H7 (cell line): ENCODE measurements around the gene UBLCP1. TPM values are rescaled to one million over a fixed set of nuclear protein-coding genes. Genes with fewer than 3 reads are reported as not detected.
"Not testable (repeated sequence)": the region's sequence is repeated elsewhere in the genome, so short reads cannot be mapped to it uniquely, and the experiment has no call there.

ENCODE experiments used
- DNase-seq: peaks from one replicate; pipeline ENCODE4 v3.0.0; 2012
- H3K27me3 ChIP-seq: 2 replicates; pipeline ENCODE4 v1.6.0; 2011; ENCODE audit warnings: mild to moderate bottlenecking, low read length; ENCODE audit not compliant: control insufficient read depth, insufficient read depth
- H3K36me3 ChIP-seq: replicated peaks from 2 replicates; pipeline ENCODE4 v1.5.1; 2011; ENCODE audit warnings: low read length; ENCODE audit not compliant: control insufficient read depth, insufficient read depth
- H3K4me3 ChIP-seq: 2 replicates; pipeline ENCODE4 v1.5.1; 2011; ENCODE audit warnings: low read depth, mild to moderate bottlenecking, control low read depth, low read length, moderate library complexity; ENCODE audit not compliant: insufficient read depth
- total RNA-seq: library from RNA; depleted of rRNA; stranded (reverse); fragments of >200 nt; shearing (Covaris generic); gene quantifications from 2 replicates; pipeline ENCODE4 v1.2.3, GENCODE V29; 2014

The UBLCP1 gene
- total RNA-seq, 1 experiment from 2014 or later: 36.0 TPM

DNA sequence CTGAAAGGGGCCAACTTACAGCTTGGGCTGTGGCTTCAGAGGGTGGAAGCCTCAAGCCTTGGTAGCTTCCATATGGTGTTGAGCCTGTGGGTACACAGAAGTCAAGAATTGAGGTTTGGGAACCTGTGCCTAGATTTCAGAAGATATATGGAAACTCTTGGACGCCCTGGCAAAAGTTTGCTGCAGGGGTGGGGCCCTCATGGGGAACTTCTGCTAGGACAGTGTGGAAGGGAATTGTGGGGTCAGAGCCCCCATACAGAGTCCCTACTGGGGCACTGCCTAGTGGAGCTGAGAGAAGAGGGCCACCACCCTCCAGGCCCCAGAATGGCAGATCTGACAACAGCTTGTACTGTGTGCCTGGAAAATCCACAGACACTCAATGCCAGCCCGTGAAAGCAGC lies 3.7 kb downstream of the UBLCP1 start:
- DNase-seq, H3K4me3 ChIP-seq, H3K36me3 ChIP-seq, H3K27me3 ChIP-seq: not testable (repeated sequence)

DNA sequence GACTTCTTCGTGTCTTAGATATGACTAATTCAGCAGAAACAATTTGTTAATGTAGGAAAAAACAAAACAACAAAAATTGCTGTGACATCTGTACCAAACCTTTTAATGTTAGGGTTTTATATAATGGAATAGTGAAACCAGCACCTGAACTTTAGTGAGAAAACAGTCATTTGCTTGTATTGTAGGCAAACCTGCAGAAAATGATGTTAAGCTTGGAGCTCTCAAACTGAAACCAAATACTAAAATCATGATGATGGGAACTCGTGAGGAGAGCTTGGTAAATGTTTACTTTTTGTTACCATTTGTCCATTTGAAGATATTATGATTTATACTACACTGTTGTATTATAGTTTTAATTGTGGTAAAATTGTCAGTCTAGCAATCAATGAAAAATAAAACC lies 6.6 kb downstream of the UBLCP1 start:
- DNase-seq: no peak
- H3K36me3 ChIP-seq: peaks cover 3% of the 10 kb centered on the region
- no peaks in the 10 kb centered on the region for H3K27me3 ChIP-seq
- no peak overlapping the region for H3K4me3 ChIP-seq

DNA sequence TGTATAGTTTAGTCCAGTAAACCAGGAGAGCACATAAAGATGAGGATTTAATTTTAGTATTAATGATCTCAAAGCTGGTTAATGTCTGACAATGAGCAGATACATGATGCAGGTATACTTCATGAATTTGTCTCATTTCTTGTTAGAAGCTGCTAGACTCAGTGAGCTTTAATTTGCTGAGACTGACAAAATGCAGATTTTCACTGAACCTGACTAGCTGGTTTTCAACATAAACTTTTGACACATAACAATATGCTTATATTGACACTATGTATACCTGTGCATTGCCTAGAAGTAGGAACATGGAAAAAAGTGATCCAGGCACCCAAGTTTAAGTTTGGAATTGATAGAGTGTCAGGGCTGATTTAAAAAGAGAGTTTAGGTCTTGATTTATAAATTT lies 10.8 kb downstream of the UBLCP1 start:
- no peak for DNase-seq
- no peaks in the 10 kb centered on the region for H3K27me3 ChIP-seq
- H3K4me3 ChIP-seq: no peak overlapping the region
- peaks cover 1% of the 10 kb centered on the region; the same call in 1 of the 2 replicates for H3K36me3 ChIP-seq

DNA sequence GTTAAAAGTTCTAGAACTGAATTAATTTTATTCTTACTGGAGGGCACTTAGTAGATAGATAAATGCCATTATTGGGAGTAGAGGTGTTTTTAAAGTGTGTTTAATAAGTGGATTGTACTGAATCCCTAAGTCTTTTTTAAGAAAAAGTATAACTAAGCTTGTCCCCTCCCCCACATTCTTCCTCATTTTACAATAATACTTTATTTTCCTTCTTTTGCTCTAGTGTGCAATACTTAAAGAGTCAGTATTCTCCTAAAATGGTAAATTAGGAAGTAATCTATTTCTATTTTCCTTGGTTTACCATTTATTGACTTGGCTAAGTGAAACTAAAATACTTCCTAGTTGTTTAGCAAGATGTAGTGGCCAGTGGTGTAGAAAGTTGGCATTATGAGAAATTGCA lies 11.6 kb downstream of the UBLCP1 start:
- peaks cover under 1% of the 10 kb centered on the region; the same call in 1 of the 2 replicates for H3K36me3 ChIP-seq
- DNase-seq: no peak
- no peak overlapping the region for H3K4me3 ChIP-seq
- H3K27me3 ChIP-seq: no peaks in the 10 kb centered on the region

DNA sequence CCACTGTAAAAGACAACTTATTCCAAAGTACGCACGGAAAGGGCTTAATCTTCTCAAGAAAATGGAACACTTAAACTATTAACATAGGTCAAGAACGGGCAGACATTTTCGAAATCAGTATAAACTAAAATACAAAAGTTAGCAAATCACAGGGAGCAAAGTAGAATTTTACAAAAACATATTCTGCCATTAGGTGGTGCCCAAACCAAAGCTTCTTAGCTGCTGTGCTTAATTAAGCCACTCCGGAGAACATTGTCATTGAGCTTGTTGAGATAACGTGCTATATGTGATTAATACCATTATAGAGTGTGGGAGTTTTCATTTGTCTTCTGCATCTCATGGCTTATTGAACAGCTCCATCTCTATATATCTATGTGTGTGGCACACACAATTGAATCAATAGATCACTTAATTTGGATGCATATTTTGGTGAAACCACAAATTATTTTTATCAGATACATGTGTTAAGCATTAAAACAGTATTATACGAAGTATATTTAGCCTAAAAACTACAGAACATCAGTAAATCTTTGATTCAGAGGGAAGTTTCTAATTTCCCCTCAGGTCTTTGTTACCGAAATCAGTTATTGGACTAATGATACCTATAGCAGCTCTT lies 23.4 kb downstream of the UBLCP1 start:
- DNase-seq: peak; percentile 42
- no peak overlapping the region for H3K4me3 ChIP-seq
- no peaks in the 10 kb centered on the region; the same call in 1 of the 2 replicates for H3K36me3 ChIP-seq

DNA sequence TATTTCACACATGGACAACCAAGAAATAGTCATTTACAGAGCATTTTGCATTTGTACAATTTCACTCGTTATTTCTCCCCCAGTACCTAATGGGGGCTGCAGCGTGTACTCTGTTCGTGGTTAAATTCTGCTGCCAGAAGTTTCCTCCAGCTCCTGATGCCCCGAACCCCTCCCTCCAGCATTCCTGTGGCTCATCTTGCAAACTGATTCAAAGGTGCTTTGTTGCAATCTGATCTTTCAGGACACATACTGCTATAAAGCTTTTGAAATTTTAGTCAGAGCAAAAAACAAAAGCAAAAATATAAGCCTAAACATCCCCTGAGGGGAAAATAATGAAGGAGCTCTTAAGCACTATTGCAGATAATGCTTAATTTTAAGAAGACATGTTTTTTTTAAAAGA lies 27.7 kb downstream of the UBLCP1 start:
- H3K4me3 ChIP-seq: no peak overlapping the region
- DNase-seq: no peak
- no peaks in the 10 kb centered on the region for H3K36me3 ChIP-seq
- no peaks in the 10 kb centered on the region for H3K27me3 ChIP-seq

More for the DNA sequence above, 23.4 kb downstream of the UBLCP1 start:
- no peaks in the 10 kb centered on the region for H3K27me3 ChIP-seq

DNA sequence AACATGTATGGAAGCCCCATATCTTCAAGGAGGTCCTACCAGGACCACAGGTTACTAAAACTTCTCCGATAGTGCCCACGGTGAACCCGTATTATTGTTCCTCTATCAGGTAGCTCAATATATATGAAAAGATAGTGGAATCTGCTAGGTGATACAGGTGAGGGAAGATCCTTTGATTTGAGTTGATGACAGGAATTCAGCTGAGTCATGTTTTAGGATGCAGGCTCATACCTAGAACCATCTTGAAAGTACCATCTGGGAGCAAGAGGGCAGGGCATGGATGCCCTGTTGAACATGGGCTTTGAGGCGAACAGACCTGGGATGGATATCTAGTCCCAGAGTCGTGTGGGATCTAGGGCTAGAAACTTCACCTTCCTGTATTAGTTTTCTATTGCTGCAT lies 31.8 kb downstream of the UBLCP1 start:
- H3K36me3 ChIP-seq: no peaks in the 10 kb centered on the region
- H3K4me3 ChIP-seq: no peak overlapping the region
- no peaks in the 10 kb centered on the region for H3K27me3 ChIP-seq
- no peak for DNase-seq

DNA sequence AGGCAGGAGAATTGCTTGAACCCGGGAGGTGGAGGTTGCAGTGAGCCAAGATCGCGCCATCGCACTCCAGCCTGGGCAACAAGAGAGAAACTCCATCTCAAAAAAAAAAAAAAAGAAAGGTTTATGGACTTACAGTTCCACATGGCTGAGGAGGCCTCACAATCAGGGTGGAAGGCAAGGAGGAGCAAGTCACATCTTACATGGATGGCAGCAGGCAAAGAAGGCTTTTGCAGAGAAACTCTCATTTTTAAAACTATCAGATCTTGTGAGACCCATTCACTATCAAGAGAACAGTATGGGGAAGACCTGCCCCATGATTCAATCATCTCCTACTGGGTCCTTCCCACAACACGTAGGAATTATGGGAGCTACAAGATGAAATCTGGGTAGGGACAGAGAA lies 34.2 kb downstream of the UBLCP1 start:
- DNase-seq, H3K27me3 ChIP-seq, H3K36me3 ChIP-seq, H3K4me3 ChIP-seq: not testable (repeated sequence)

DNA sequence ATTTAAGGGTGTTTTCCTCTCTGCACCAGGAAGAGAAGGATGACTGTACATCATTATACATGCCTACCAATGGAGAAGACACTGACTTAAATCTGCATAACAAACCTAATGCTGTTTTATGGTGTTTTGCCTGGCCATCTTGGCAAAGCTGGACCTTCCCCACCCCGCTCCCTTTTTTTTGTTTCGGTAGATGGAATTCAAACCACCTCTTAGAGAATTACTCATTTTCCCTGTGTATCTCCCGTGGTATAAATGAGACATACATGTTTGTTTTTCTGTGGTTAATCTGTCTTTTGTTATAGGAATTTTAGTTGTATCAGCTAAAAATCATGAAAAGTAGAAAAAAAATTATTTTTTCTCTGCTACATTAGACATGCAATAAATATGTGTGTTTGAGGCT lies 38.4 kb downstream of the UBLCP1 start:
- DNase-seq: no peak
- no peak overlapping the region for H3K4me3 ChIP-seq

DNA sequence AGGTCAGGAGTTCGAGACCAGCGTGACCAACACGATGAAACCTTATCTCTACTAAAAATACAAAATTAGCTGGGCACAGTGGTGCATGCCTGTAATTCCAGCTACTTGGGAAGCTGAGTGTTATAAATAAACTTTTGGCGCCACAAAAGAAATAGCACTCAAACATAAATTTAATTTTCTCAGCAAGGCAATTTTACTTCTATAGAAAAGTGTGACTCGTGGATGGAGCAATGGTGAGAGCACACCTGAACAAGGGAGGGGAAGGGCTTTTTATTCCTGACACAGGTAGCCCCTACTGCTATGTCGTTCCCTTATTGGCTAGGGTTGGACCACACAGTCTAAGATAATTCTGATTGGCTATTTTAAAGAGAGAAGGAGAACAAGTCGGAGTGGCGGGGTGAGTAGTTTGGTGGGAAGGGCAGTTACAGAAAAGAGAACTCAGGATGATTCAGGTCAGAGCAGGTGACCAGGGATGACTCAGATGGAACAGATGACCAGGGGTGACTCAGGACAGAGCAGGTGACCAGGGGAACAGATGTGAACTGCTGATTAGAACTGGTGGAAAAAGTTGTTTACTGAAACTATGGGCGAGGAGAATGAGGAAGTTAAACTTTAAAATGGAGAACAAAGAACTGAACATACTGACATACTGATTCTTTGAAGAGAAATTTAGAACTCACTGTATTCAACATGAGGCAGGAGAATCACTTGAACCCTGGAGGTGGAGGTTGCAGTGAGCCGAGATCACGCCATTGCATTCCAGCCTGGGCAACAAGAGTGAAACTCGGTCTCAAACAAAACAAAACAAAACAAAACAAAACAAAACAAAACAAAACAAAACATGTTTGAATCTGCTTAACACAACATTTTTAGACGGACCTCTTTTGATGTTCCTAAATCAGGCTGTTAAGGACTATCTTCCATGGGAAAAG lies 39.1 kb downstream of the UBLCP1 start:
- H3K36me3 ChIP-seq, H3K4me3 ChIP-seq, H3K27me3 ChIP-seq, DNase-seq: not testable (repeated sequence)

More for the DNA sequence above, 38.4 kb downstream of the UBLCP1 start:
- Histone ChIP-seq H3K36me3 (no peaks in the 10 kb centered on the region), H3K27me3 (no peaks in the 10 kb centered on the region)

DNA sequence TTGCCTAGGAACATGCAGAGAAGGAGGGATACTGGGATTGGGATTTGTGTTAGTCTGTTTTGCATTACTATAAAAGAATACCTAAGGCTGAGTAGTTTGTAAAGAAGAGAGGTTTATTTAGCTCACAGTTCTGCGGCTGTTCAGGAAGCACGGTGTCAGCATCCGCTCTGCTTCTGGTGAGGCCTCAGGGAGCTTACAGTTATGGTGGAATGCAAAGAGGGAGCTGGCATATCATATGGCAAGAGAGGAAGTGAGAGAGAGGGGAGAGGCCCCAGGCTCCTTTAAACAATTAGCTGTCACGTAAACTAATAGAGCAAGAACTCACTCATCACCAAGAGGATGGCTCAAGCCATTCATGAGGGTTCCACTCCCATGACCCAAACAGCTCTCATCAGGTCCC lies 40.2 kb downstream of the UBLCP1 start:
- Histone ChIP-seq H3K27me3 (no peaks in the 10 kb centered on the region), H3K36me3 (no peaks in the 10 kb centered on the region), H3K4me3 (no peak overlapping the region)
- DNase-seq: no peak

DNA sequence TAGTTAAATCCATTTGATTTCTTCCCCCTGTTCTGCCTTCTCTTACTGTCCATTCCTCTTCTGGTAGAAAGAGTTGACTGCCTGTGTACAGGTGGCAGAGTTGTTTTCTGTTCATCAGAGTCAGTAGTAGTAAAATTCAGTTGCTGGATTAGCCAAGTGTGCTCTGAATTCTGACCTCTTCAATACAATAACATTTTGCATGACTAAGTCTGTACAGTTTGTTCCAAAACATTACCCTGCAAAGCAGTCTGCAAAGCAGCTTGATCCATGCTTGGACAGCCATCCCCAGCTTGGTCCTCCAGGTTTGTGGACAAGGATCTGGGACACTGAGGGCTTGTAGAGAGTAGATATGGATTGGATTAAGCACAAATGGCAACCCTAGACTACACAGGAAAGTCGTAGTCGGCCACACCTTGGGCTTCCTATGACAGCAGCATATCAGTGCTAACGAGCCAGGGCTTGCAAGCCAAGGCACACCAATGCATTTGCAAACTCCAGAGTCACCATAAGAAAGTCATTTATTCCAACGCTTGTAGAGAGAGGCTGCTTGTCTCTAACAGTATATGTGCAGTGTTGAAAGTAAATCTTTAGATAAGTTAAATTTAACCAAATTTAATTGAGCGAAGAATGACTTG lies 42.0 kb downstream of the UBLCP1 start:
- DNase-seq: no peak
- Histone ChIP-seq H3K36me3 (no peaks in the 10 kb centered on the region), H3K4me3 (no peak overlapping the region), H3K27me3 (peaks cover 7% of the 10 kb centered on the region)

DNA sequence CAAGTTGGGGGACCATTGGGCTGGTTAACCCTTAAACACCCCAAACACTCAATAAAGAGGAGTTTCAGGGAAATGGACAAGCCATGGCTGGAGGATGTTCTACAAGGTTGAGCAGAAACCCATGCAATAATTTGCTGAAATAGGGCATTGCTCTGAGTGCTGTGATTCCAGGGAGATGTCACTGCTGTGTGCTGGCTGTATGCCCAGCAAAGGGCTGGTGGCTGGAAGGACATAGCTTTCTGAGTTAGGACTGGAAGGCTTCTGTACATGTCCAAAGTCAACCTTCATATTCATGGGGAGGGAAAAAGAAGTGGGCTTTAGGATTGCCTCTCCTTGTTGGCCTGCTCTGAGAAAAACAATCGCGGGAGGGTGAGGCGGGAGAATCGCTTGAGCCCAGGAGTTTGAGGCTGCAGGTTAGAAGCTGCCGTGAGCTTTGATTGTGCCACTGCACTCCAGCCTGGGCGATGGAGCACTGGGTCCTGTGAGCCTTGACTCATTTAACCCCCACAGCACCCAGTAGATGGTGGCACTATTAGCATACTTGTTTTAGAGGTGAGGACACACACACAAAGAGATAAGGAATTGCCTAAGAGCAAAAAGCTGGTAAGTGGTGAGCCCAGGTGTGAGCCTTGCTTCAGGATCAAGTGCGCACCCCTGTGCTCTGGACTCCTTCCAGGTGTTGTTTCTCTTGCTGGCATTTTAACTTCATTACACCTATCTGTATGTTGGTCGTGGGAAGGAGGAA lies 46.8 kb downstream of the UBLCP1 start:
- Histone ChIP-seq H3K27me3 (peaks cover 24% of the 10 kb centered on the region), H3K36me3 (no peaks in the 10 kb centered on the region), H3K4me3 (no peak overlapping the region)
- DNase-seq: no peak

DNA sequence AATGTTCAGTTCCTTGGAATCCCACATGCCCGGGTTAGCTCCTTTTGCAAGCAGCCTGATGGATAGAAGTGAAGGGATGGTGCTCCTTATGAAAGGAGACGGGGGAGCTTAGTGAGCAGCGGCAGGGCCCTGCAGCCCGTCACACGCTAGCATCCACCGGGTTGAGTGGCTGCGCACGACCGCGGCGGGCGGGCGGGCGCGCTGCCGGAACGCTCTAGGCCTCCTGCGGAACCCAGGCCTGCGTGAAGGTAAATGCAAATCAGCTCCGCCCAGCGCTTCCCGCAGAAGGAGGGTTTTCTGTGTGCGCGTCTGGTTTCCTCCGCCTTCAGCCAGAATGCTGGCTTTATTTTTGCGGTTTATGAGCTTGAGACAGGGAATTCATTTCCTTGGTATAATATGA lies 47.4 kb downstream of the UBLCP1 start:
- H3K4me3 ChIP-seq: peak overlapping the region; percentile 6; the same call in 1 of the 2 replicates
- no peaks in the 10 kb centered on the region for H3K36me3 ChIP-seq
- H3K27me3 ChIP-seq: peaks cover 24% of the 10 kb centered on the region
- DNase-seq: peak; percentile 70
